ENCODE results near the gene HES3.

HES3 gene

GRCh38 chr1:6245869-6246496, 2.0 kb downstream of the HES3 start:
- H3K9ac ChIP-seq (ENCODE audit: low read depth in 1 of 2, low read length in 2 of 2): no peak overlapping the region
- no peak overlapping the region for H3K27ac ChIP-seq (ENCODE audit: low read depth, low read length)
- H3K9me3 ChIP-seq (ENCODE audit: control insufficient read depth in 1 of 2, low read length in 2 of 2): no peaks in the 10 kb centered on the region
- no peaks in the 10 kb centered on the region for H3K36me3 ChIP-seq (ENCODE audit: control insufficient read depth in 1 of 2, insufficient read depth in 2 of 2, low read length in 2 of 2)
- peaks cover 7 to 19% of the 10 kb centered on the region in 2 donors for H3K4me1 ChIP-seq (ENCODE audit: control insufficient read depth in 1 of 2, insufficient read depth in 2 of 2, low read length in 2 of 2)
- H3K4me3 ChIP-seq (ENCODE audit: low read depth in 1 of 2, low read length in 2 of 2): no peak overlapping the region
- H3K27me3 ChIP-seq (ENCODE audit: control insufficient read depth in 1 of 2, insufficient read depth in 2 of 2, low read length in 2 of 2): peaks cover 51 to 57% of the 10 kb centered on the region in 2 donors

- H3K4me3 ChIP-seq (ENCODE audit: low read depth in 1 of 2, low read length in 2 of 2): no peak overlapping the region
Observed at GRCh38 chr1:6246497-6247467, 2.8 kb downstream of the HES3 start.

GRCh38 chr1:6247651-6248050, 3.7 kb downstream of the HES3 start:
- Histone ChIP-seq H3K4me3 (ENCODE audit: low read depth in 1 of 2, low read length in 2 of 2) (no peak overlapping the region), H3K36me3 (ENCODE audit: control insufficient read depth in 1 of 2, insufficient read depth in 2 of 2, low read length in 2 of 2) (no peaks in the 10 kb centered on the region), H3K27me3 (ENCODE audit: control insufficient read depth in 1 of 2, insufficient read depth in 2 of 2, low read length in 2 of 2) (peaks cover 45 to 49% of the 10 kb centered on the region in 2 donors), H3K9me3 (ENCODE audit: control insufficient read depth in 1 of 2, low read length in 2 of 2) (no peaks in the 10 kb centered on the region), H3K9ac (ENCODE audit: low read depth in 1 of 2, low read length in 2 of 2) (no peak overlapping the region), H3K27ac (ENCODE audit: low read depth, low read length) (no peak overlapping the region), H3K4me1 (ENCODE audit: control insufficient read depth in 1 of 2, insufficient read depth in 2 of 2, low read length in 2 of 2) (peaks cover 7 to 19% of the 10 kb centered on the region in 2 donors)

More at GRCh38 chr1:6246497-6247467, 2.8 kb downstream of the HES3 start:
- Histone ChIP-seq H3K9me3 (ENCODE audit: control insufficient read depth in 1 of 2, low read length in 2 of 2) (no peaks in the 10 kb centered on the region), H3K36me3 (ENCODE audit: control insufficient read depth in 1 of 2, insufficient read depth in 2 of 2, low read length in 2 of 2) (no peaks in the 10 kb centered on the region), H3K27ac (ENCODE audit: low read depth, low read length) (no peak overlapping the region), H3K4me1 (ENCODE audit: control insufficient read depth in 1 of 2, insufficient read depth in 2 of 2, low read length in 2 of 2) (peaks cover 7 to 19% of the 10 kb centered on the region in 2 donors), H3K27me3 (ENCODE audit: control insufficient read depth in 1 of 2, insufficient read depth in 2 of 2, low read length in 2 of 2) (peaks cover 45 to 49% of the 10 kb centered on the region in 2 donors), H3K9ac (ENCODE audit: low read depth in 1 of 2, low read length in 2 of 2) (no peak overlapping the region)

GRCh38 chr1:6248161-6248776, 4.3 kb downstream of the HES3 start:
- Histone ChIP-seq H3K27ac (ENCODE audit: low read depth, low read length) (no peak overlapping the region), H3K27me3 (ENCODE audit: control insufficient read depth in 1 of 2, insufficient read depth in 2 of 2, low read length in 2 of 2) (peaks cover 40 to 43% of the 10 kb centered on the region in 2 donors), H3K4me1 (ENCODE audit: control insufficient read depth in 1 of 2, insufficient read depth in 2 of 2, low read length in 2 of 2) (peaks cover 7 to 19% of the 10 kb centered on the region in 2 donors), H3K4me3 (ENCODE audit: low read depth in 1 of 2, low read length in 2 of 2) (no peak overlapping the region), H3K9ac (ENCODE audit: low read depth in 1 of 2, low read length in 2 of 2) (no peak overlapping the region), H3K36me3 (ENCODE audit: control insufficient read depth in 1 of 2, insufficient read depth in 2 of 2, low read length in 2 of 2) (no peaks in the 10 kb centered on the region), H3K9me3 (ENCODE audit: control insufficient read depth in 1 of 2, low read length in 2 of 2) (no peaks in the 10 kb centered on the region)

- peaks cover 0 to 5% of the 10 kb centered on the region in 2 donors for H3K36me3 ChIP-seq (ENCODE audit: control insufficient read depth in 1 of 2, insufficient read depth in 2 of 2, low read length in 2 of 2)
- no peak overlapping the region for H3K9ac ChIP-seq (ENCODE audit: low read depth in 1 of 2, low read length in 2 of 2)
- H3K27ac ChIP-seq (ENCODE audit: low read depth, low read length): no peak overlapping the region
- H3K4me3 ChIP-seq (ENCODE audit: low read depth in 1 of 2, low read length in 2 of 2): no peak overlapping the region
- no peaks in the 10 kb centered on the region for H3K9me3 ChIP-seq (ENCODE audit: control insufficient read depth in 1 of 2, low read length in 2 of 2)
- H3K27me3 ChIP-seq (ENCODE audit: control insufficient read depth in 1 of 2, insufficient read depth in 2 of 2, low read length in 2 of 2): peaks cover 32 to 34% of the 10 kb centered on the region in 2 donors
- H3K4me1 ChIP-seq (ENCODE audit: control insufficient read depth in 1 of 2, insufficient read depth in 2 of 2, low read length in 2 of 2): peaks cover 7 to 19% of the 10 kb centered on the region in 2 donors
Observed at GRCh38 chr1:6248932-6249738, 5.2 kb downstream of the HES3 start.

- no peak overlapping the region for H3K9ac ChIP-seq (ENCODE audit: low read depth in 1 of 2, low read length in 2 of 2)
Observed at GRCh38 chr1:6249739-6250689, 6.0 kb downstream of the HES3 start.

GRCh38 chr1:6251233-6251632, 7.3 kb downstream of the HES3 start:
- Histone ChIP-seq H3K9me3 (ENCODE audit: control insufficient read depth in 1 of 2, low read length in 2 of 2) (no peaks in the 10 kb centered on the region), H3K4me3 (ENCODE audit: low read depth in 1 of 2, low read length in 2 of 2) (no peak overlapping the region), H3K36me3 (ENCODE audit: control insufficient read depth in 1 of 2, insufficient read depth in 2 of 2, low read length in 2 of 2) (peaks cover 0 to 10% of the 10 kb centered on the region in 2 donors), H3K9ac (ENCODE audit: low read depth in 1 of 2, low read length in 2 of 2) (no peak overlapping the region), H3K4me1 (ENCODE audit: control insufficient read depth in 1 of 2, insufficient read depth in 2 of 2, low read length in 2 of 2) (peaks cover 4 to 12% of the 10 kb centered on the region in 2 donors), H3K27ac (ENCODE audit: low read depth, low read length) (no peak overlapping the region), H3K27me3 (ENCODE audit: control insufficient read depth in 1 of 2, insufficient read depth in 2 of 2, low read length in 2 of 2) (peaks cover 22 to 24% of the 10 kb centered on the region in 2 donors)

More at GRCh38 chr1:6249739-6250689, 6.0 kb downstream of the HES3 start:
- peaks cover 26 to 28% of the 10 kb centered on the region in 2 donors for H3K27me3 ChIP-seq (ENCODE audit: control insufficient read depth in 1 of 2, insufficient read depth in 2 of 2, low read length in 2 of 2)
- H3K36me3 ChIP-seq (ENCODE audit: control insufficient read depth in 1 of 2, insufficient read depth in 2 of 2, low read length in 2 of 2): peaks cover 0 to 10% of the 10 kb centered on the region in 2 donors
- no peak overlapping the region for H3K27ac ChIP-seq (ENCODE audit: low read depth, low read length)
- no peaks in the 10 kb centered on the region for H3K9me3 ChIP-seq (ENCODE audit: control insufficient read depth in 1 of 2, low read length in 2 of 2)
- no peak overlapping the region for H3K4me3 ChIP-seq (ENCODE audit: low read depth in 1 of 2, low read length in 2 of 2)
- H3K4me1 ChIP-seq (ENCODE audit: control insufficient read depth in 1 of 2, insufficient read depth in 2 of 2, low read length in 2 of 2): peaks cover 7 to 19% of the 10 kb centered on the region in 2 donors

GRCh38 chr1:6251681-6252373, 7.8 kb downstream of the HES3 start:
- H3K9ac ChIP-seq (ENCODE audit: low read depth in 1 of 2, low read length in 2 of 2): no peak overlapping the region
- peaks cover 17 to 21% of the 10 kb centered on the region in 2 donors for H3K27me3 ChIP-seq (ENCODE audit: control insufficient read depth in 1 of 2, insufficient read depth in 2 of 2, low read length in 2 of 2)
- peaks cover 0 to 10% of the 10 kb centered on the region in 2 donors for H3K36me3 ChIP-seq (ENCODE audit: control insufficient read depth in 1 of 2, insufficient read depth in 2 of 2, low read length in 2 of 2)
- H3K9me3 ChIP-seq (ENCODE audit: control insufficient read depth in 1 of 2, low read length in 2 of 2): no peaks in the 10 kb centered on the region
- peaks cover 0 to 6% of the 10 kb centered on the region in 2 donors for H3K4me1 ChIP-seq (ENCODE audit: control insufficient read depth in 1 of 2, insufficient read depth in 2 of 2, low read length in 2 of 2)
- H3K4me3 ChIP-seq (ENCODE audit: low read depth in 1 of 2, low read length in 2 of 2): no peak overlapping the region
- no peak overlapping the region for H3K27ac ChIP-seq (ENCODE audit: low read depth, low read length)

All from duodenal mucosa (tissue), 2 donors.